HG03558 (cell line): Measurements from ENCODE around the gene ARHGEF40.

Experiments
- ATAC-seq: cut with Tn5 transposase; IDR thresholded peaks from one replicate; pipeline ENCODE4 v1.9.1; 2021; ENCODE audit warnings: moderate number of reproducible peaks; ENCODE audit not compliant: unreplicated experiment; ENCODE audit errors: extremely low read depth

Gene ARHGEF40

GRCh38 chr14:21058903-21059302, 11.2 kb upstream of the ARHGEF40 start:
- ATAC-seq: no peak

DNA sequence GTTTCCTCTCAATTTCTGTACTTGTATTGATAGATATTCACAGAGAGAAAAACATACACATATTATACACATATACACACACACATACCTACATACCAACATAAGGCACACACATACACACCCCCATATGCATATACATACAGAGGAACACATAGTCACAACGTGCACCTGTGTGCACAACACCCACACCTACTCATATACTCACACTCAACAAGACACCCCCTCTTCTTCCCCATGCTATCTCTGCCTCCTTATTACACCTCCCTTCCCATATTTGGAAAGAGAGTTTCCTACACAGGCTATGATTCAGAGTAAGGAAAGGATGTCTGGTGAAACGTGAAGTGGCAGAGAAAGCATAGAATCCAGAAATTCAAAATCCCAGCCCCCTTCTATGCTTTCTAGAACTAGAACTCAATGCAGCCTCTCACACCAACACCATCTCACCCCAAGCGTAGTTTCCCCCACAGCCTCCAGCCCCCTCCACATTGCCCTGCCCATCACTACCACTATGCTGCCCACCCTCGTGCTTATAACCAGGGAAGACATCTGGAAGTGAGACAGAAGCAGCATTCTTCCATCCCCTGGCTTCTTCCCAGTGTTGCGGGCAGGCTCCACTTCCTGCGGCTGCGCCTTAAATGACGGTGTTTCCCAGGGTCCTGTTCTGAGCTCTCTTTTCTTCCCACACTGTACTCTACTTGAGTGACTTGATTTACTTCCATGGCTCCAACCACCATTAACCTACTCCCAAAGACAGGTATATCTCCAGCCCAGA, 10.1 kb upstream of the ARHGEF40 start:
- ATAC-seq: no peak

DNA sequence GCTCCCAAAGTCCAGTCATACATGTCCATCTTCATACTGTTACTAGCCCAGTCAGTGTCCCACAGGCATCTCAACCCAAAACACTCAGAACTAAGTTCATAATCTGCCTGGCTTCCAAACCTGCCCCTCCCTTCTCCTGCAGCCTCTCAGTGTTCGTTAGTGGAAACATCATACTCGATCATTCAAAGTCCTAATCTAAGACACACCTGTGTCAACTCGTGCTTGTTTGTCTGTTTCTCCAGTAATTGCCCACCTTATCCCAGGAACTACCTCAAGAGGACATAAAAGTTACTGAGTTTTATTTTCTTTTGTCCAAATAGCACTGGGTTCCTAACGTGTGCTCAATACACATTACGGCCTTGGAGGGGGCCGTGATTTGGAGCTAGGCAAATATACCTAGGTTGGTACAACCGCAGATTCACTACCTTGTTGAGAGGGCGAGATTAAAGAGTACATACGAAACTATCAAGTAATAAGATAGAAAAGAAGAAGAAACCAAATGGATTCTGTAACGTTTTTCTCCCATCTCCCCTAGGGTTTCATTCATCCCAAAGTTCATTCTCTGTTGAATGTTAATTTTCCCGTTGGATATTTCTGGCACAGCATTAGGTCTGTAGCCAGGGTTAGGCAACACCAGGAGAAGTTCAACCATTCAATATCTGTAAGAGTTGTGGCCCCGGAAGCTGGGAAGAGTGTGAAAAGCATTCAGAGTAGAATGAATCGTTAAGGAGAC, 9.3 kb upstream of the ARHGEF40 start:
- no peak for ATAC-seq

DNA sequence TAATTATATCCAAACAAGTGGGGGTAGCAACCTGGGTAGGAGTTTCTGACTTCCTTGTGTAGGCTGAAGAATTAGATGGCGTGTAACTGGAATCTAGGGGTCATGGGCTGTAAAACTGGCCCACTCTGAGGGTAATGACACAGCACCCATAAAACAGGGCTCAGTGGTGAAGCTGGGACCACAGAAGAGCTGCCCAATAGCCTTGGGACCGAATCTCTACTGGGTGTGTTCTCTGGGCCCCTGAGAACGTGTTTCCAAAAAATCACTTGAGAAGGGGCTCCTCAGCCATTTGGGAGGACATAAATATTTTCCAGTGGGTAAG, 8.8 kb upstream of the ARHGEF40 start:
- no peak for ATAC-seq

- ATAC-seq: no peak
These were observed 6.6 kb upstream of the ARHGEF40 start for GRCh38 chr14:21063479-21063878.

DNA sequence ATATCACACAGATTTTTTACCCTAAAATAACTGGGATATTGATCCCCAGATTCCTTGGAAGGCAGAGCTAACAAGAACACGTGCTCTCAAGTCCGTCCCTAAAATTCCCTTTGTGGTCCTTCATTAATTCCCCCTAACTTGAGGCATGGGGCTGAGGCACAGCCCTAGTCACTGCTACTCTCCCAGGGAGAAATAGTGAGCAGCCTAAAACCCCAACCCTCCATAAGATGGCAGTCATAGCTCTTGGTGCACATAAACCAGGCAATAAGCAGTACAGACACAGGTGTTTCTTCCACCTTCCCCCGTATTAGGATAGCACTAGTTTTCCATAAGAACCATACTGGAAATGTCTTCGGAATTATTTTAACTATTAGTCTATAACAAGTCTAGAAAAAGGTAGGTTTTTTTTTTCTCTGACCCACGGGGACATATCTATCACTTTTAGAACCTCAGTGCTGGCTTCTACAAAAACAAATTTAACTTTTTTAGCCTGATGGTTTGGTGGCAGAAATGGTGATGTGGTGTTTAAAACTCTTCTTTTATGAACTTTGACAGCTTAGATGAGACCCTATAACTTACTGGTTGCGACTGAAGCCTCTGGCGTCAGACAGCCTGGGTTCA, 3.1 kb upstream of the ARHGEF40 start:
- ATAC-seq: no peak

- no peak for ATAC-seq
These were observed 1.4 kb upstream of the ARHGEF40 start for GRCh38 chr14:21068521-21069387.

DNA sequence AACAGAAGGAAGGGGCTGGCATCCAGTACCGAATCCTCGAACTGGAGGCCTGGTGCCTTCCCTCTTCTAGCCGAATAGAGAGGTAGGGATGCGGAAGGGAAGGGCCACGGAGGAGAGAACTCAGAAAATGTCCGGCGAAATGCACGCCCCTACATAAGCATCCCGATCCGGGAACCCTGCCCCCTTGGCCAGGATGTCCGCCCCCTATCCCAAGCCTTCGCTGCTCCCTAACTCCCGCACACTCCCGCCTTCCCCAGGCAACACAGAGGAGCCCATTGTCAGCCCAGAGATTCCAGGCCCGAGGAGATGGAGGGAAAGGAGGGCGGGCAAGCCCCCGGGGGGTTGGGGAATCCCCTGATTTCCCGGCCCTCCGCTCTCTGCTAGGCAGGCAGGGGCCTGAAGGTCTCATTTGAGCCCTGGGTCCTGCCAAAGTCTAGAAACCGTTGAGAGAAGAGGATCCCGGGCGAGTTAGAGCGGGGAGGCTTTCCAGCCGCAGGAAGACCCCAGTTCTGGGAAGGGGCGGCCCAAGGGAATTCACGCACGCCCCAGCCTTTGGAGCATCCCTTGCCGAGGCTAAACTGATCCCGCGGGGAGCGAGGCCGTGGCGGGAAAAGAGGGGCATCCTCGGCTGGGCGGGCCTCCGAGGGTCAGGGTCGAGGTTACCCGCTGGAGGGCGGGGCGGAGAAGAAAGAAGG, 569 bp upstream of the ARHGEF40 start:
- ATAC-seq: no peak

- ATAC-seq: no peak
These were observed 613 bp downstream of the ARHGEF40 start for GRCh38 chr14:21070610-21071224.

DNA sequence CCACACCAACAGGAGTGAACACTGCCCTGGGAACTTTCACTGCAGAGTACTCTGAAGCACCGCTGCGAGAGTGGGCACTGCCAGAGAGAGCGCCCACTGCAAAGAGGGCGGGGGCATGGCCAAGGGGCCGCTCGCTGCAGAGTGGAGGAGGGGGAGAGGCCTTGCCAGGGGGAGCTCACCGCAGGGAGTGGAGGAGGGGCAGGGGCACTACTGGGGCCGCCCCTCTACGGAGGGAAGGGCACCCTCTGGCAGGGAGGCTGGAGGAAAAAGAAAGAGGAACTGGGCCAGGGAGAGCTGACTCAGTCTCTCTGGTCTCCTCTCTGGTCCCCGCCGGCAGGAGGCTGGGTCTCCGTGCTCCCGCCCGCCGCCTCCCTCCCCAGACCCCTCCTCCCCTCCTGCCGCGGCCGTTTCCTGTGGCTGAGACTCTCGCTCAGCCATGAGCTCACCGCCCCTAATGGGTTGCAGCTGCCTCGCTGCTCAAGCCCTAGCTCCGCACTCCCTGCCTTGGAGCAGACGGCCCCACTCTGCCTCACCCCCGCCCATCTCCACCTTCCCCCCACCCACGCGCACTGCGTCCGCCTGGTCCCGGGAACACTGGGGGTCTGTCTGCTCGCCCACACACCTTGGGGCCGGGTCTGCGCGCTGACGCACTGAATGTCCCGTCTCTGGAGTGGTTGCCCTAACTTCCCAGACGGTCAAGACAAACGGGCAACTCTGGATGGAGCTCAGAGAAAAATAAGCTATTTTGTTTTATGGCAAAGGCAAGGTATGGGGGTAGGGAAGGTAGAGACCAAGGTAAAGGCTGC, 1.3 kb downstream of the ARHGEF40 start:
- peak; percentile 63 for ATAC-seq

GRCh38 chr14:21072031-21072473, 1.9 kb downstream of the ARHGEF40 start:
- no peak for ATAC-seq

GRCh38 chr14:21072781-21073339, 2.8 kb downstream of the ARHGEF40 start:
- no peak for ATAC-seq

DNA sequence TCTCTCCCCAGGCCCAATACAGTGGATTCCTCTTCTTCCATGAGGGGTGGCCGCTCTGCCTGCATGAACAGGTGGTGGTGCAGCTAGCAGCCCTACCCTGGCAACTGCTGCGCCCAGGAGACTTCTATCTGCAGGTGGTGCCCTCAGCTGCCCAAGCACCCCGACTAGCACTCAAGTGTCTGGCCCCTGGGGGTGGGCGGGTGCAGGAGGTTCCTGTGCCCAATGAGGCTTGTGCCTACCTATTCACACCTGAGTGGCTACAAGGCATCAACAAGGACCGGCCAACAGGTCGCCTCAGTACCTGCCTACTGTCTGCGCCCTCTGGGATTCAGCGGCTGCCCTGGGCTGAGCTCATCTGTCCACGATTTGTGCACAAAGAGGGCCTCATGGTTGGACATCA, 3.8 kb downstream of the ARHGEF40 start:
- ATAC-seq: no peak

DNA sequence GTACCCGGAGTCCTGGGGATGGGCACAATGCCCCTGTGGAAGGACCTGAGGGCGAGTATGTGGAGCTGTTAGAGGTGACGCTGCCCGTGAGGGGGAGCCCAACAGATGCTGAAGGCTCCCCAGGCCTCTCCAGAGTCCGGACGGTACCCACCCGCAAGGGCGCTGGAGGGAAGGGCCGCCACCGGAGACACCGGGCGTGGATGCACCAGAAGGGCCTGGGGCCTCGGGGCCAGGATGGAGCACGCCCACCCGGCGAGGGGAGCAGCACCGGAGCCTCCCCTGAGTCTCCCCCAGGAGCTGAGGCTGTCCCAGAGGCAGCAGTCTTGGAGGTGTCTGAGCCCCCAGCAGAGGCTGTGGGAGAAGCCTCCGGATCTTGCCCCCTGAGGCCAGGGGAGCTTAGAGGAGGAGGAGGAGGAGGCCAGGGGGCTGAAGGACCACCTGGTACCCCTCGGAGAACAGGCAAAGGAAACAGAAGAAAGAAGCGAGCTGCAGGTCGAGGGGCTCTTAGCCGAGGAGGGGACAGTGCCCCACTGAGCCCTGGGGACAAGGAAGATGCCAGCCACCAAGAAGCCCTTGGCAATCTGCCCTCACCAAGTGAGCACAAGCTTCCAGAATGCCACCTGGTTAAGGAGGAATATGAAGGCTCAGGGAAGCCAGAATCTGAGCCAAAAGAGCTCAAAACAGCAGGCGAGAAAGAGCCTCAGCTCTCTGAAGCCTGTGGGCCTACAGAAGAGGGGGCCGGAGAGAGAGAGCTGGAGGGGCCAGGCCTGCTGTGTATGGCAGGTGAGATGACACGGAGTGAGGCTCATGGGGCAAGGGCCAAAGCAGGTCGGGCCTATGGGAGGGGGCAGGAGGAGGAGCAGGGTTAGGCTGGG, 4.5 kb downstream of the ARHGEF40 start:
- no peak for ATAC-seq

DNA sequence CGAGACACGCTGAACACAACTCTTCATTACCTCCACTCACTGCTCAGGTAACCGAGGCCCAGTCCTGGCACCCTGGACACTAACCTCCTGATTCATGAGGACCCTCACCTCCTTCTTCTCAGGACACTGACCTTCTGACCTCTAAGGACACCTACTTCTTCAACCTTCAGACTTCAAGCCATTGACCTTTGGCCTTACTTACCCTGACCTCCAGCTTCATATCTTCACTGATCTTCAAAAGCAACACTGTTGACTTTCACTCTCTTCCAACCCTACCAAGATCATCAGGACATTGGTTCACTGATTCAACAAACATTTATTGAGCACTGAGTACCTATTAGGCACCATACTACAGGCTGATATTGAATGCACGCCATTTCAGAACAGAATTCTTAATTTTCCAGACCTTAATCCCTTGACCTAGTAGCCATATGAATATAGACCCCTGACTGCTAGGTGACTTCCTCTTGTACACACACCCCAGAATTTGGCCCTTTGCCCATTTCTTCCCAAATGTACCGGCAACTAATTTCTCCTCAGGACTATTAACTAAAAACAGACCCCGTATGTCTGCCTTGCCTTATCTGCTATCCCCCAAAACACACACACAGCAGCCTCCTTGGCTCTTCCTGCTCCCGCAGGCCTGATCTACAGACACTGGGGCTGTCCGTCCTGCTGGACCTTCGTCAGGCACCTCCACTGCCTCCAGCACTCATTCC, 5.8 kb downstream of the ARHGEF40 start:
- ATAC-seq: no peak

DNA sequence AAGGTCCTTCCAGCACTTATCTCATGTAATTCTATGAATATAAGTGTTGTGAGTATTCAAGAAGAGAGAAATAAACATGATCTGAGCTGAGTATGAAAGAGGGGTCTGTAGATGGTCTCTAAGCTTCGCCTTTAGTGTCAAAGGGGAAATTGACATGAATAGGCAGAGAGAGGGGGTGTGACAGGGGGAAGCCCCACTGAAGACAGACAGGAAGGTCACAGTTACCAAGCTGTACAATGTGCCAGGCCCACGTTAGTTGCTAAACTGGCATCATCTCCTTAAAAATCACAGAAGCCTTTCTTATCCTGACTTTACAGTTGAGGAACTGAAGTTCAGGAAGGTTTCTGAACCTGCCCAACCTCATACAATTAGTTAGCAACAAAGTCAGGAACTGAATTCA, 7.6 kb downstream of the ARHGEF40 start:
- ATAC-seq: no peak

DNA sequence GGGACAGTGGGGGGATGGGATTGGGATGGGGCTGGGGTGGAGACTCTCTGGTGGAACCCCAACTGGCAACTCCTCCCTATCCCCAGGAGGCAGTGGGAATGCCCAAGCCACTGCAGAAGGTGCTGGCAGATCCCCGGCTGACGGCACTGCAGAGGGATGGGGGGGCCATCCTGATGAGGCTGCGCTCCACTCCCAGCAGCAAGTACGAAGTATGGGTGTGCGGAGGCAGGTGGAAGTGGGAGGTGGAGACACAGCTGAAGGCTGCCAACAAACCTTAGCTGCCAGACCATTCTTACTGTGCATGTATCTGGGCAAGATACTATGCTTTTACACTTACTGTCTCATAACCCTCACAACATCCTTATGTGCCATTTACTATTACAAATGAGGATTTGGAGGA, 8.2 kb downstream of the ARHGEF40 start:
- no peak for ATAC-seq
